Panc1 (cell line): ENCODE data around the gene ASCC2.
"Not testable (repeated sequence)": the region's sequence is repeated elsewhere in the genome, so short reads cannot be mapped to it uniquely, and the experiment has no call there.

ENCODE experiments used
- POLR2AphosphoS5 ChIP-seq: IDR thresholded peaks from 2 replicates; pipeline ENCODE4 v1.6.1; 2012; ENCODE audit warnings: mild to moderate bottlenecking, low read depth, low read length, moderate library complexity
- SIN3A ChIP-seq: IDR thresholded peaks from 2 replicates; pipeline ENCODE4 v1.6.1; 2012; ENCODE audit warnings: low read depth, mild to moderate bottlenecking, low read length, moderate library complexity, borderline replicate concordance; ENCODE audit not compliant: insufficient read depth
- TF ChIP-seq, protein P1 (sequence below): fragments of 450-650 bp; IDR thresholded peaks from 2 replicates; pipeline ENCODE4 v1.5.1; 2017; ENCODE audit warnings: mild to moderate bottlenecking
- TF ChIP-seq, protein P2 (sequence below), 2 experiments: IDR thresholded peaks; 2 replicates each; pipeline ENCODE4 v1.6.1; 2011 to 2012; ENCODE audit warnings: low read depth in 2 of 2, control low read depth in 1 of 2, low read length in 1 of 2, mild to moderate bottlenecking in 1 of 2, moderate library complexity in 1 of 2; ENCODE audit not compliant: insufficient read depth in 1 of 2

DNA sequence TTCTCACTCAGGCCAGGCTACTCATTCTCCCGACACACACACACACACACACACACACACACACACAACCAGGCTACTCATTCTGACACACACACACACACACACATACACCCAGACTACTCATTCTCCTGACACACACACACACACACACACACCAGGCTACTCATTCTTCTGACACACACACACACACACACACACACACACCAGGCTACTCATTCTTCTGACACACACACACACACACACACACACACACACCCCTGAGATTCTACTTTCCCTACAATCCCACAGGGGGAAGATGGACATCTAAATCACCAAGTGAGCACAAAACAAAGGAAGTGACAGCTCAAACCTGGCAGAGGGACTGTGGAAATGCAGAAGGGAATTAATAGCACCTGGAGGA is 10.3 kb downstream of the ASCC2 start:
- TF ChIP-seq POLR2AphosphoS5, SIN3A: not testable (repeated sequence)
- TF ChIP-seq, protein P1, sequence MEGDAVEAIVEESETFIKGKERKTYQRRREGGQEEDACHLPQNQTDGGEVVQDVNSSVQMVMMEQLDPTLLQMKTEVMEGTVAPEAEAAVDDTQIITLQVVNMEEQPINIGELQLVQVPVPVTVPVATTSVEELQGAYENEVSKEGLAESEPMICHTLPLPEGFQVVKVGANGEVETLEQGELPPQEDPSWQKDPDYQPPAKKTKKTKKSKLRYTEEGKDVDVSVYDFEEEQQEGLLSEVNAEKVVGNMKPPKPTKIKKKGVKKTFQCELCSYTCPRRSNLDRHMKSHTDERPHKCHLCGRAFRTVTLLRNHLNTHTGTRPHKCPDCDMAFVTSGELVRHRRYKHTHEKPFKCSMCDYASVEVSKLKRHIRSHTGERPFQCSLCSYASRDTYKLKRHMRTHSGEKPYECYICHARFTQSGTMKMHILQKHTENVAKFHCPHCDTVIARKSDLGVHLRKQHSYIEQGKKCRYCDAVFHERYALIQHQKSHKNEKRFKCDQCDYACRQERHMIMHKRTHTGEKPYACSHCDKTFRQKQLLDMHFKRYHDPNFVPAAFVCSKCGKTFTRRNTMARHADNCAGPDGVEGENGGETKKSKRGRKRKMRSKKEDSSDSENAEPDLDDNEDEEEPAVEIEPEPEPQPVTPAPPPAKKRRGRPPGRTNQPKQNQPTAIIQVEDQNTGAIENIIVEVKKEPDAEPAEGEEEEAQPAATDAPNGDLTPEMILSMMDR: not testable (repeated sequence)
- TF ChIP-seq, protein P2, sequence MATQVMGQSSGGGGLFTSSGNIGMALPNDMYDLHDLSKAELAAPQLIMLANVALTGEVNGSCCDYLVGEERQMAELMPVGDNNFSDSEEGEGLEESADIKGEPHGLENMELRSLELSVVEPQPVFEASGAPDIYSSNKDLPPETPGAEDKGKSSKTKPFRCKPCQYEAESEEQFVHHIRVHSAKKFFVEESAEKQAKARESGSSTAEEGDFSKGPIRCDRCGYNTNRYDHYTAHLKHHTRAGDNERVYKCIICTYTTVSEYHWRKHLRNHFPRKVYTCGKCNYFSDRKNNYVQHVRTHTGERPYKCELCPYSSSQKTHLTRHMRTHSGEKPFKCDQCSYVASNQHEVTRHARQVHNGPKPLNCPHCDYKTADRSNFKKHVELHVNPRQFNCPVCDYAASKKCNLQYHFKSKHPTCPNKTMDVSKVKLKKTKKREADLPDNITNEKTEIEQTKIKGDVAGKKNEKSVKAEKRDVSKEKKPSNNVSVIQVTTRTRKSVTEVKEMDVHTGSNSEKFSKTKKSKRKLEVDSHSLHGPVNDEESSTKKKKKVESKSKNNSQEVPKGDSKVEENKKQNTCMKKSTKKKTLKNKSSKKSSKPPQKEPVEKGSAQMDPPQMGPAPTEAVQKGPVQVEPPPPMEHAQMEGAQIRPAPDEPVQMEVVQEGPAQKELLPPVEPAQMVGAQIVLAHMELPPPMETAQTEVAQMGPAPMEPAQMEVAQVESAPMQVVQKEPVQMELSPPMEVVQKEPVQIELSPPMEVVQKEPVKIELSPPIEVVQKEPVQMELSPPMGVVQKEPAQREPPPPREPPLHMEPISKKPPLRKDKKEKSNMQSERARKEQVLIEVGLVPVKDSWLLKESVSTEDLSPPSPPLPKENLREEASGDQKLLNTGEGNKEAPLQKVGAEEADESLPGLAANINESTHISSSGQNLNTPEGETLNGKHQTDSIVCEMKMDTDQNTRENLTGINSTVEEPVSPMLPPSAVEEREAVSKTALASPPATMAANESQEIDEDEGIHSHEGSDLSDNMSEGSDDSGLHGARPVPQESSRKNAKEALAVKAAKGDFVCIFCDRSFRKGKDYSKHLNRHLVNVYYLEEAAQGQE (IDR thresholded peaks at IDR 0.05; ENCODE audit: insufficient read depth in 1 of 2, low read depth in 2 of 2, low read length in 1 of 2): not testable (repeated sequence)
